GM18907 (cell line): ENCODE results near the gene RBM23.

Source experiments
- ATAC-seq: cut with Tn5 transposase; IDR thresholded peaks from one replicate; pipeline ENCODE4 v1.9.1; 2021; ENCODE audit warnings: mild to moderate bottlenecking, moderate library complexity; ENCODE audit not compliant: unreplicated experiment

Gene RBM23

DNA sequence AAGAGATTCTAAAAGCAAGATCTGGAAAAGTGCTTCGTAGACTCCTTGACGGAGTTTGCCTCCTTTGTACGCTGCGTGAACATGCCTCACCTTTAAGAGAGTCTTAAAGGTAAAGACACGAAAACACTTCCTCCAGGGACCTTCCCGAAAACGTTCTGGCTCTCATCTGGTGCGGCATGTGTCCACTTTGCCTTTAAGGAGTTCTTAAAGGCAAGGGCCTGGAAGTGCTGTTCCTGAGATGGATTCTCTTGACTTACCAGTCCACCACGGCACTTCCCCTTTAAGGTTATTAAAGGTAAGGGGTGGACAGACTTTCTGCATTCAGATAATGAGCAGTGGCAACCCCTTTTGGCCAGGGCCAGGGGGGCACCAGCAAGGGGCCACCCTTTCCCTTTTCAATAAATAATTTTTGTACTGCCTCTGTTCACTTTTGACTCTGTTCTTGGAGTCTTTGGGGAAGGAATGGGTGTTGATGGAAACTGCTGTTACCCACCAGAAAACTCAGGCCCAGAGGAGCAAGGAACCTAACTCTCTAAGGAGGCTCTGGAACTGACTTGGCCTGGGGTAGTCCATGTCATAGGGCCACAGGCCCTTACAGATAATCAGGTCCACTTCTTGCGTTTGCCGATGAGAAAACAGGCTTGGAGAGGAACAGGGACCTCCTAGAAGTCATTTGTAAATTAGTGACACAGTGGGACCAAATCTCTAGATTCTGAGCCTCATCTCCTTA is 31.5 kb downstream of the RBM23 start:
- peak; percentile 48 for ATAC-seq

DNA sequence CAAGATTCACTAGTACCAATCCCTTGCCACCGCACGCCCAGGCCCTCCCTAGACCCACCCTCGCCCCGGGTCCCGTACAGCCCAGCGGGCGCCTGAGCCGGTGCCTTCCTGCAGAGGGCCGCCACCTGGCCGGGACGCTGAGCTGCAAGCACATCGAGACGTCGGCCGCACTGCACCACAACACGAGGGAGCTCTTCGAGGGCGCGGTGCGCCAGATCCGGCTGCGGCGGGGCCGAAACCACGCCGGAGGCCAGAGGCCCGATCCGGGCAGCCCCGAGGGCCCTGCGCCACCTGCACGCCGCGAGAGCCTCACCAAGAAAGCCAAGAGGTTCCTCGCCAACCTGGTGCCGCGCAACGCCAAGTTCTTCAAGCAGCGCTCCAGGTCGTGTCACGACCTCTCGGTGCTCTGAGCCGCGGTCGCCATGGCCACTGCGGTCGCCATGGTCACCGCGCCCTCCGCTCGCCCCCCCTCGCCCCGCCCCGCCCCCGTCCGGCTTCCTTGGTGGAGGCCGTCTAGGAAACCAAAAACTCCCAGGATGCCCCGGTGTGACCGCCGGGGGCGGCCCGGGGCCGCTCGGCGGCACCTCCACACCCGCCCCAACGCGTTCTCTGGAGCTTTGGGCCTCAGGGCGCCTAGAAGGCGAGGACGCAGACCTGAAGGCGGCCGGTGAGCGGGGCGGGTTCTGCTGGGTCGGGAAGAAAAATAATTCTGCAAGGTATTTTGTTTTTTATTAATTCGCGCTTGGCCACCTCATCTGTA is 32.3 kb downstream of the RBM23 start:
- ATAC-seq = peak; percentile 58

DNA sequence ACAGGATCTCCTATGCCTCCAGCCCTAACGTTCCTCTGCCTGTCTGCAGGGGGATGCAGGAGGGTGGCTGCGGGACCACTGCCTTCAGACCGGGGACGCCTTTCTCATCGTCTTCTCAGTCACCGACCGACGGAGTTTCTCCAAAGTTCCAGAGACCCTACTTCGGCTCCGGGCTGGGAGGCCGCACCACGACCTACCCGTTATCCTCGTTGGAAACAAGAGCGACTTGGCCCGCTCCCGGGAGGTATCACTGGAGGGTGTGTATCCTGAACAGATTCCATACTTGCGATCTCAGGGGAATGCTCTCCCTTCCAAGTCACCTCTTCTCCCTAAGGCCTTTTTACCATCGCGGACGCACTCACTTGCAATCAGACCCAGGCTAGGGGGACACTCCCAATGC is 33.0 kb downstream of the RBM23 start:
- no peak for ATAC-seq

DNA sequence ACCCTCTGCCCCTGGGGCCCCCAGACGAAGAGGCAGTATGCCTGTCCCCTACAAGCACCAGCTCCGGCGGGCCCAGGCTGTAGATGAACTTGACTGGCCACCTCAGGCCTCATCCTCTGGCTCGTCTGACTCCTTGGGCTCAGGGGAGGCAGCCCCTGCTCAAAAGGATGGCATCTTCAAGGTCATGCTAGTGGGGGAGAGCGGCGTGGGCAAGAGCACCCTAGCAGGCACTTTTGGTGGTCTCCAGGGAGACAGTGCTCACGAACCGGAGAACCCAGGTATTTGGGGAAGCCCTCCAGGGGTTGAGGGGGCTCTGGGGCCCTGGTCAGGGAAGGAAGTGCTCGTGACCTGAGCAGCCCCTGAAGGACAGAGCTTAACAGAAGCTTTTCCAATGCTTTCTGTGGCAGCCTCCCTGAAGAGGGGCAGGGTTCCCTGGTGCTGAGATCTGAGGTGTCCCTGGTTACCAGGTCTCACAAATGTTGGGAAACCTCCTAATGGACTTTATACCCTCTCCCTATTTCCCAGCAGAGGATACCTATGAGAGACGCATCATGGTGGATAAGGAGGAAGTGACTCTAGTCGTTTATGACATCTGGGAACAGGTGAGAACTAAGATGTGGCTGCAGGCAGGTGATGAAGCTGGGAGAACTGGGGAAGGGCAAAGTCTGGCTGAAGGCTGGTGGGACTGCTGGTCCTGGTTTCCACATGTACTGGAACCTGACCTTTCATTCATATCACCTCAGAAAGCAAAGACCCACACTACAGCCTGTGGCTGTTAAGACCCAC is 34.0 kb downstream of the RBM23 start:
- ATAC-seq = no peak

DNA sequence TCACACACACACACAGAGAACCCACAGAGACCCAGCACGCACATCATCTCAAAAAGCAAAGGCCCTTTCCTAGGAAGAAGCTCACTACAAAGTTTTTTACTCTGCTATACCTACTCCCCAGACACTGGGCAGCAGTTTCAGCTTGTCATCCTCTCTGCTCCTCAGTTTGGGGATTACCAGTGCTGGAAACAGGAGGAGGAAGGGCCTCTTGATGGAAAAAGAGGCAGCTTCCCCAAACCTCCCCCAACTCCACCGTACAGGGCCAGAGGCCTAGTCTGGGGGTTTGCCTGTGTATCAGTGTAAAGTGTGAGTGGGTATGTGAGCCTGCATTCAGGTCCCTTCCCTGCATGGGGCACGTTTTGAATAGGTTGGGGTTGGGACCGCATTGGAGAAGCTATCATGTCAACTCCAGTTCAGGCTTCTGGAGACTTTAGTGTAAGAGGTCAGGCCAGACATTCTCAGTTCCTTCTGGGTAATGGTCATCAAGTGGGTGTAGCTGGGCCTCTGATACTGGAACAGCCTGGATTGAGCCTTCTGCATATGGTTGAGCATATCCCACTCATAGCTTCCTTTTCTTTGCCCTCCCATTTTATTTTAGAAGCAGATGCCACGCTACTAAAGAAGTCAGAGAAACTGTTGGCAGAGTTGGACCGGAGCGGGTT is 34.7 kb downstream of the RBM23 start:
- no peak for ATAC-seq

DNA sequence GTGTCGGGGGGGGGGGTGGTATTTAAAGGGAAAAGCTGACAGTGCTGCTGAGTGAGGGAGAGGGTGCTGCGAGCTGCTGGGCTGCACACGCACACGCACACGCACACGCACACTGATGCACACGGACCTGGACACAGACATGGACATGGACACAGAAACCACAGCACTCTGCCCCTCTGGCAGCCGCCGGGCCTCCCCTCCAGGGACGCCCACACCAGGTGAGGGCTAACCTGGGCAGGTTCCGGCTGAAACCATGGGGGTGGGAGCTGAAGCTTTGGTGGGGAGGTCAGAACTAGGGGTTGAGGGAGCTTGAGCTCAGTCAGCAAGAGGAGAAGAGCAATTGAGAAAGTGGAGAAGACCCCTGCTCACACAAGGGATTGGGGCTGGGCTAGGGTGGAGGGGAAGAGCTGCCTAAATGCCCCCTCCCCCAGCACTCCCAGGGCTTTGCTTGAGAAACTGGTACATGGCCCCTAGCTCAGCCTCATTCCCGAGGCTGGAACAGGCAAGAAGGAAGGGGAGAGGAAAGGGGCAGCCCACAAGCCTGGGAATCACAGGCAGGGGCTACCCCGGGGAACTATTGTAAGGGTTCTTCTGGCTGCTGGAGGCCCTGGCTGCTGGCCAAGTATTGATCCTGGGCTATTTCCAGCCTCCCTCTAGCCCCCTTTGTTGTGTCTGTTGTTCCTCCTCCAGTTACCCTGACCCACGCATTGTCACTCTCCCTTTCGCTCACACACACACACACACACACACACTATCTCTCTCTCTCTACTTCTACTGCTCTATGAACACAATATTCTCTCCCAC is 35.6 kb downstream of the RBM23 start, which contains the start of gene REM2:
Gene REM2, plus strand, starts transcription at position 50 of the 804 bp plus-strand sequence. Its CDS starts 66 bp downstream, at position 116.
- ATAC-seq = no peak

DNA sequence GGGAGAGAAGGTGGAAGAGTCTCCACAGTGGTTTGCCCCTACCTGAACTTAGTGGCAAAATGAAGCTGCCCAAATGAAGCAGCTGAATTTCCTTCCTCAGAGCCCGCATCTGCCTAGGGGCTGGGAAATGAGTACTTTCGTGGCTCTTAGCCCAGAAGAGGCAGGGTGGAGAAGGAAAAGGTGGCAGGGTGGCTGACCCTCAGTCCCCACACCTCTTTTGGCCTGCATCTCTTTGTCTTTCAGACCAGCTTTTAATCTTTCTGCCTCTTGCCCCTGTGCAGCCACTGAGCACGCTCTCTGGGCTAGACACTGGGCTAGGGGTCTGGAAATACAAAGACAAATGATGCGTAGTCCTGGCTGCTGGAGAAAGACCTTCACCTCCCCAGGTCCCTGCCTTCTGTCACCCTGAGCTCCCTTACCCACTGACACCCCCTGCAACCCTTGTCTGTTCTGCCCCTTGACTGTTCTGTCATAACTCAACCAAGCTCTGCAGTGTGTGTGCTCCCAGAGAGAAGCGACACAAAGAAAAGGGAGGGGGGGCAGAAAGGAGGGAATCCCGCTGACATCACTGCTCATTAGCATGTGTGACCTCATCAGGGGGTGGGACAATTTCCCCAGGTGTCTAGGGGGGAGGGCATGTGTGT is 36.3 kb downstream of the RBM23 start:
- ATAC-seq = no peak

DNA sequence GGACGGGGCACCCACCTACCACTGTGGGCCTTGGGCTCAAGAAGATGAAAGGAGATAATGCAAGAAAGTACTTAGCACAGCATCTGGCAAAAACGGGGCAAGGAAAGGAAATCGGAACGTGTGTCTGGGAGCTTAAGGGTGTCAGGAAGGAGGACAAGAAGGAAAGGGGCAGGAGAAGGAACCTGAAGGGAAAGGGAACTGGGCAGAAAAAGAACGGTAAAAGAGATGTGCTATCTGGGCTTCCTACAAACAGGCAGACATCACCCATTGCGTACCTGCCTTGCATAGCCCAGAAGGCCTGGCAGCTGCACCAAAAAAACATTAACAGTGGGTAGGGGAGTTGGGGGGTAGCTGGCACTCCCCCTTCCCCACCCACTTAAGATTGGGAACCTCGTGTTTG is 36.9 kb downstream of the RBM23 start:
- ATAC-seq = no peak

DNA sequence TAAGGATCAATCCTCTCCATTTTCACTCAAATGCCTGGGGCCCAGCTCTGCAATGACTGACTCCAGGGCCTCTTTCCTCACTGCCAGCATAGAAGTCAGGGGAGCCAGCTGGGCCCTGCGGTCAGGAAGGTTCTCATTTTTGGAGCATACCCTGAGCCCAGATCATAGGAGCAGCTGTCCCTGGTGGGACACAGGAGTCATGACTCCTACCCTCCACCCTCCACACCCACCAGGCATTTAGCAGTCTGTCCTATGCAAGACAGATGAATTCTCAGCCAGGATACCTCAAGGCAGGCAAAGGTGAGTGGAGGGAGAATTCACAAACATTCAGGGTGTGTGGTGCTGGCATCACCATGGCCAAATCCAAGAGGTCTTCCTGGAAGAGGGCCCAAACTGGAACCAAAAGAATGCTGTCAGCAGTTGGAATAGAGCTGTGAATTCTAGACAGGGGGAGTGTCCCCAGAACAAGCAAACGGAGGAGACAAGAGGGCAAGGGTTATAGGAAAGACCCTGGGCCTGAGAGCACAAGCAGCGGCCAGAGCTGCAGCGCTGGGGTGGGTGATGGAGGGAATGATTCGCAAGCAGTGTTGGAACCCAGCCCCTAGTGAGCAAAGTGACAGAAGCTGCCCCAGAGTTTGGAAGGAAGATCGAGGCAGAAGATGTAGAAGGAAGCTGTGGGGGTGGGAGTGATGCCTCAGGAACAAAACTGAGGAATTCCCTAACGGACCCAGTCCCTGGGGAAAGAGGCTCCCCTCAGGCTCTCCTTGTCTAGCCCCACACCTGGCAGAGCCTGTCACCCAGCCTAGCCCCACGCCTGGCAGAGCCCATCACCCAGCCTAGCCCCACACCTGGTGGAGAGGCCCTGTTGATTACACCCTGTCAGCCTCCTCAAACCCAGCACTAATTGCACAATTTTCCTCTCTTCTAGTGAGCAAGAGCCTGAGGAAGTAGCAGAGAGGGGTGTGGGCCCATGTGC is 40.4 kb downstream of the RBM23 start:
- no peak for ATAC-seq

DNA sequence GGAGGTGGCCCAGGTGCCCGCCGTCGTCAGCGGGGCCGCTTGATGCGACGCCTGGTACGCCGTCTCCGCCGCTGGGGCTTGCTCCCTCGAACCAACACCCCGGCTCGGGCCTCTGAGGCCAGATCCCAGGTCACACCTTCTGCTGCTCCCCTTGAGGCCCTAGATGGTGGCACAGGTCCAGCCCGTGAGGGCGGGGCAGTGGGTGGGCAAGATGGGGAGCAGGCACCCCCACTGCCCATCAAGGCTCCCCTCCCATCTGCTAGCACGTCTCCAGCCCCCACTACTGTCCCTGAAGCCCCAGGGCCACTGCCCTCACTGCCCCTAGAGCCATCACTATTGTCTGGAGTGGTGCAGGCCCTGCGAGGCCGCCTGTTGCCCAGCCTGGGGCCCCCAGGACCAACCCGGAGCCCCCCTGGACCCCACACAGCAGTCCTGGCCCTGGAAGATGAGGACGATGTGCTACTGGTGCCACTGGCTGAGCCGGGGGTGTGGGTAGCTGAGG is 41.9 kb downstream of the RBM23 start:
- ATAC-seq = no peak

DNA sequence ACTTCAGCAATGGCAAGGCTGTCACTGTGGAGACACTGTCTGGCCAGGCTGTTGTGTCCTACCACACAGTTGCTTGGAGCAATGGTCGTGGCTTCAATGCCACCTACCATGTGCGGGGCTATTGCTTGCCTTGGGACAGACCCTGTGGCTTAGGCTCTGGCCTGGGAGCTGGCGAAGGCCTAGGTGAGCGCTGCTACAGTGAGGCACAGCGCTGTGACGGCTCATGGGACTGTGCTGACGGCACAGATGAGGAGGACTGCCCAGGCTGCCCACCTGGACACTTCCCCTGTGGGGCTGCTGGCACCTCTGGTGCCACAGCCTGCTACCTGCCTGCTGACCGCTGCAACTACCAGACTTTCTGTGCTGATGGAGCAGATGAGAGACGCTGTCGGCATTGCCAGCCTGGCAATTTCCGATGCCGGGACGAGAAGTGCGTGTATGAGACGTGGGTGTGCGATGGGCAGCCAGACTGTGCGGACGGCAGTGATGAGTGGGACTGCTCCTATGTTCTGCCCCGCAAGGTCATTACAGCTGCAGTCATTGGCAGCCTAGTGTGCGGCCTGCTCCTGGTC is 43.1 kb downstream of the RBM23 start:
- no peak for ATAC-seq

DNA sequence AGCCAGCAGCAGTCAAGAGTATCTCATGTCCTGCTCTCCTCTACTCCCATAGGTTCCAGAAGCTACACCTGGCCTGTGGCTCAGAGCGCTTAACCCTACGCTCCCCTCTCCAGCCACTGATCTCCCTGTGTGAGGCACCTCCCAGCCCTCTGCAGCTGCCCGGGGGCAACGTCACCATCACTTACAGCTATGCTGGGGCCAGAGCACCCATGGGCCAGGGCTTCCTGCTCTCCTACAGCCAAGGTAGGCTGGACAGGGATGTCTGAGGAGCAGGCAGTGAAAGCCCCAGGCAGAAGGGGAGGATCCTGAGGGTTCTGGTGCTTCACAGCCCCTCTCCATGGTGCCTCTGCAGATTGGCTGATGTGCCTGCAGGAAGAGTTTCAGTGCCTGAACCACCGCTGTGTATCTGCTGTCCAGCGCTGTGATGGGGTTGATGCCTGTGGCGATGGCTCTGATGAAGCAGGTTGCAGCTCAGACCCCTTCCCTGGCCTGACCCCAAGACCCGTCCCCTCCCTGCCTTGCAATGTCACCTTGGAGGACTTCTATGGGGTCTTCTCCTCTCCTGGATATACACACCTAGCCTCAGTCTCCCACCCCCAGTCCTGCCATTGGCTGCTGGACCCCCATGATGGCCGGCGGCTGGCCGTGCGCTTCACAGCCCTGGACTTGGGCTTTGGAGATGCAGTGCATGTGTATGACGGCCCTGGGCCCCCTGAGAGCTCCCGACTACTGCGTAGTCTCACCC is 43.8 kb downstream of the RBM23 start:
- no peak for ATAC-seq

DNA sequence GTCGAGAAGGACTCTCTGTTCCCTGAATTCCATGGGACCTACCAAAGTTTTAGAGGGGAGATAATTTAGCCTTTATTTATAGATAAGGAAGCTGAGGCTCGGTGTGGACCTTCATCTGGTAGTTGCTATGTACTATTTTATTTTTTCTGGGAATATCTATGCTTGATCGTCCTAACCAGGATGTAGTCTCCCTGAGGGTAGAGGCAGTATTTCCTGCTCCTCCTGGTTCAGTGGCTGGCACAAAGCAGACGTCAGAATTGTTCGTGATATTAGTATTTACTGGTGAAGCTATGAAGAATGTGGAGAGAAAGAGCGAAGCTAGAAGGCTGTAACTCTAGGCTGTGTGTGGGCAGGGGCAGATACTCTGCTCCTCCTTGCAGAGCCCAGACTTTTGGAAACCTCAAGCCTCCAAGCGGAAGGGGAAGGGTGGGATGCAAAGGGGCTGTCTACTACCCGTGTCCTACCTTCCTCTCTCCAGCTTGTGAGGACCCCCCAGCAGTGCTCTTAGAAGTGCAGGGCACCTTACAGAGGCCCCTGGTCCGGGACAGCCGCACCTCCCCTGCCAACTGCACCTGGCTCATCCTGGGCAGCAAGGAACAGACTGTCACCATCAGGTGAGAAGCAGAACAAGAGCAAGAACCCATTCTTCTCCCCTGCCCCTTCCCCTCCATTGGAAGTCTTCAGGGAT is 46.0 kb downstream of the RBM23 start:
- ATAC-seq = no peak

DNA sequence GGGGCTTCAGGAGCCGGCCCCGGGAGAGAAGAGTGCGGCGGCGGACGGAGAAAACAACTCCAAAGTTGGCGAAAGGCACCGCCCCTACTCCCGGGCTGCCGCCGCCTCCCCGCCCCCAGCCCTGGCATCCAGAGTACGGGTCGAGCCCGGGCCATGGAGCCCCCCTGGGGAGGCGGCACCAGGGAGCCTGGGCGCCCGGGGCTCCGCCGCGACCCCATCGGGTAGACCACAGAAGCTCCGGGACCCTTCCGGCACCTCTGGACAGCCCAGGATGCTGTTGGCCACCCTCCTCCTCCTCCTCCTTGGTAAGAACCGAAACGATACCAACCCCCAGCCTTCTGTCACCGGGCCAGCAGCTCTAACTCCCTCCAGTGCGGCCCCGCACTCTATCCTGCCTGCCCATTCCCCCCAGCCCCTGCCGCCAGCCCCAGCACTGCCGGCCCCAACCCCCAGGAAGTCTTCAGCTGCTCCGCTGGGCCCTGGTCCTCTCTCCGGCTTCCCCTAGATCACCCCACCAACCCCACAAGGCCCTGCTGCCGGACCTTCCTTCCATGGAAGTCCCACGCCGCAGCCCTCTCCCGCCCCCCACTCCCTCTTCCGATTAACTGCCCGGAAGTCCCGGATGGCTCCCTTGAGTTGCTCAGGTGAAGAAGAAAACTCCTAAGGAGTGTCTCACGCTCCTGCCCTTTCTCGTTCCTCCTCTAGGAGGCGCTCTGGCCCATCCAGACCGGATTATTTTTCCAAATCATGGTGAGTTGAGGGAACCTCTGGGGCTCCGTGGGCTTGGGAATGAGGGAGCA is 46.7 kb downstream of the RBM23 start:
- peak; percentile 22 for ATAC-seq

DNA sequence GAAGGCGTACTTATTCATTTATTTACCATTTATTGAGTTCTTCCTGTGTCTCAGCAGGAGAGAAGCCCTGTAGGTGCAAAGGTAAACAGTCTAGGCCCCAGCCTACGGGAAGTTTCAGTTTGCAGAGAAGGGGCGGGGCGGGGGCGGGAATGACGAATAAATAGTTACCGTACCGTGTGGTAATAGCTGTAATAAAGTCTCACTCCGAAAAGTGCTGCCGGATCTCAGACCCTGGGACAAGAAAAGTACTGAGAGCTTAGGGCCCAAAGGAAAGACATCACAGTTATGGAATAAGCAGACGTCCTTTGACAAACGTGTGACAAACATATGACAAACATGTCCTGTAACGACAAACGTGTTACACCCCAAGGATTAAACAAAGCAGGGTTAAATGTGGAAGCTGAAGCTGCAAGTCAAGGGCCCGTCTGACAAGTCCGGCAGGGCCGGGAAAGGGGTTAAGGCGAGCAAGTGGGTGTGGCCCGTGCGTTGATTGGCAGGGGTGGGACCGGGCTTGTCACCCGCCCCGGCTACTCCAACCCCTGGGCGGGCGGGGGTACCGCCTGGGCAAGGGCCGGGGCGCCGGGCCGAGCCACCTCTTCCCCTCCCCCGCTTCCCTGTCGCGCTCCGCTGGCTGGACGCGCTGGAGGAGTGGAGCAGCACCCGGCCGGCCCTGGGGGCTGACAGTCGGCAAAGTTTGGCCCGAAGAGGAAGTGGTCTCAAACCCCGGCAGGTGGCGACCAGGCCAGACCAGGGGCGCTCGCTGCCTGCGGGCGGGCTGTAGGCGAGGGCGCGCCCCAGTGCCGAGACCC is 47.5 kb downstream of the RBM23 start, which contains the start of gene LRP10:
Gene LRP10, plus strand, starts transcription at position 517 of the 809 bp plus-strand sequence. CDS start 564 bp downstream, outside the sequence.
- ATAC-seq = peak; percentile 84
